Hematopoietic multipotent progenitor cell (in vitro differentiated cells): ENCODE measurements around the gene RAB10. TPM values are rescaled to one million over a fixed set of nuclear protein-coding genes. Genes with fewer than 3 reads are reported as not detected.
"Not testable (repeated sequence)": the region's sequence is repeated elsewhere in the genome, so short reads cannot be mapped to it uniquely, and the experiment has no call there.

Source experiments
- DNase-seq, 3 donors: peaks; one replicate each; pipeline ENCODE4 v3.0.0-alpha.2; 2011 to 2015; ENCODE audit warnings: low read depth in 2 of 3, low spot score in 2 of 3
- total RNA-seq: library from RNA; depleted of rRNA; stranded (reverse); fragments of >200 nt; gene quantifications from one replicate; pipeline ENCODE4 v1.2.3, GENCODE V29; 2012

RAB10 gene
- total RNA-seq, 1 donor, result 29.1 TPM

- DNase-seq, result no peak
Measured at GRCh38 chr2:26016012-26016705, 17.7 kb upstream of the RAB10 start.

- DNase-seq, result not testable (repeated sequence)
Measured at GRCh38 chr2:26016706-26017045, 17.2 kb upstream of the RAB10 start.

- no peak for DNase-seq
Measured at GRCh38 chr2:26017464-26018183, 16.3 kb upstream of the RAB10 start.

- DNase-seq, result peak in 1 of 3 donors; percentile 21
Measured at GRCh38 chr2:26018184-26019055, 15.5 kb upstream of the RAB10 start.

- DNase-seq, result no peak
Measured at GRCh38 chr2:26020231-26020640, 13.6 kb upstream of the RAB10 start.

GRCh38 chr2:26024260-26024659, 9.6 kb upstream of the RAB10 start:
- DNase-seq, result no peak

GRCh38 chr2:26025509-26025908, 8.4 kb upstream of the RAB10 start:
- DNase-seq, result no peak

- DNase-seq, result not testable (repeated sequence)
Measured at GRCh38 chr2:26028083-26028482, 5.8 kb upstream of the RAB10 start.

- DNase-seq, result peak in 1 of 3 donors; percentile 19
Measured at GRCh38 chr2:26032586-26033269, 1.2 kb upstream of the RAB10 start.

GRCh38 chr2:26033270-26033817, 540 bp upstream of the RAB10 start:
- peak in 1 of 3 donors; percentile 87 for DNase-seq

- no peak for DNase-seq
Measured at GRCh38 chr2:26034637-26034992, 731 bp downstream of the RAB10 start.

GRCh38 chr2:26035090-26035743, 1.3 kb downstream of the RAB10 start:
- DNase-seq, result no peak

- no peak for DNase-seq
Measured at GRCh38 chr2:26039603-26040323, 5.9 kb downstream of the RAB10 start.

GRCh38 chr2:26043109-26043508, 9.2 kb downstream of the RAB10 start:
- DNase-seq, result no peak

GRCh38 chr2:26043862-26044696, 10.2 kb downstream of the RAB10 start:
- DNase-seq, result no peak

- no peak for DNase-seq
Measured at GRCh38 chr2:26048791-26049190, 14.9 kb downstream of the RAB10 start.

- no peak for DNase-seq
Measured at GRCh38 chr2:26049641-26050040, 15.8 kb downstream of the RAB10 start.

- DNase-seq, result no peak
Measured at GRCh38 chr2:26052740-26053139, 18.9 kb downstream of the RAB10 start.
